Esophagus squamous epithelium (tissue), 5 donors: ENCODE measurements around the gene CDH2. TPM values are rescaled to one million over a fixed set of nuclear protein-coding genes. Genes with fewer than 3 reads are reported as not detected.

ENCODE experiments used
- DNase-seq: peaks from one replicate; lab custom pipeline; 2025; lab: John Stamatoyannopoulos, UW
- H3K27ac ChIP-seq, 4 donors: fragments of 200-600 bp; sonication (generic); one replicate each; pipeline ENCODE4 v1.5.1; 2016 to 2019; ENCODE audit warnings: mild to moderate bottlenecking in 1 of 4
- H3K27me3 ChIP-seq, 4 donors: fragments of 200-600 bp; sonication (generic); 1 replicate in 3 of 4; 2 replicates in 1 of 4; pipeline versions ENCODE4 v1.5.1 to v1.6.0; 2017 to 2021; ENCODE audit warnings: antibody characterized with exemption in 1 of 4
- H3K36me3 ChIP-seq, 3 donors: fragments of 200-600 bp; sonication (generic); one replicate each; pipeline ENCODE4 v1.5.1; 2016 to 2019
- H3K4me1 ChIP-seq, 3 donors: fragments of 200-600 bp; sonication (generic); one replicate each; pipeline ENCODE4 v1.5.1; 2017 to 2019
- H3K4me3 ChIP-seq, 4 donors: fragments of 200-600 bp; sonication (generic); 1 replicate in 3 of 4; 2 replicates in 1 of 4; pipeline ENCODE4 v1.5.1; 2016 to 2019; ENCODE audit warnings: mild to moderate bottlenecking in 2 of 4, moderate library complexity in 1 of 4
- H3K9me3 ChIP-seq, 3 donors: fragments of 200-600 bp; sonication (generic); one replicate each; pipeline ENCODE4 v1.5.1; 2016 to 2019
- POLR2A ChIP-seq, 4 donors: fragments of 450-650 bp; IDR thresholded peaks; one replicate each; pipeline ENCODE4 v1.6.1; 2017; ENCODE audit warnings: antibody characterized with exemption in 4 of 4, mild to moderate bottlenecking in 4 of 4, moderate library complexity in 3 of 4
- WGBS, 2 donors: methylation state at CpG; one replicate each; pipeline ENCODE4 v1.1.5; 2018; 5-methylcytosine and 5-hydroxymethylcytosine counted together
- intact Hi-C: fragments of 100-400 bp; cut with DNase I; formaldehyde crosslinking; loops from one replicate; pipeline ENCODE4 v1.15.0; 2022
- total RNA-seq, 4 donors: library from RNA; depleted of rRNA; stranded (reverse); fragments of >200 nt; gene quantifications; one replicate each; pipeline ENCODE4 v1.1.0, GENCODE V29; 2016
- TF ChIP-seq, protein P1 (sequence below), 6 experiments: fragments of 450-650 bp in 4 of 6; fragments of 200-600 bp in 2 of 6; sonication (generic) in 2 of 6; IDR thresholded peaks; one replicate each; pipeline ENCODE4 v1.5.1; 2016 to 2019; ENCODE audit warnings: antibody characterized with exemption in 6 of 6, mild to moderate bottlenecking in 4 of 6, moderate library complexity in 4 of 6
- donor health status: DM: yes; HTN: yes; CAD: no.

CDH2 gene
- total RNA-seq, 4 donors from 2014 or later = 0.11 to 0.88 (median 0.28) TPM

GRCh38 chr18:28079883-28080282 is 97.0 kb downstream of the CDH2 start:
- intact Hi-C loops = no loop called here
- TF ChIP-seq, protein P1, sequence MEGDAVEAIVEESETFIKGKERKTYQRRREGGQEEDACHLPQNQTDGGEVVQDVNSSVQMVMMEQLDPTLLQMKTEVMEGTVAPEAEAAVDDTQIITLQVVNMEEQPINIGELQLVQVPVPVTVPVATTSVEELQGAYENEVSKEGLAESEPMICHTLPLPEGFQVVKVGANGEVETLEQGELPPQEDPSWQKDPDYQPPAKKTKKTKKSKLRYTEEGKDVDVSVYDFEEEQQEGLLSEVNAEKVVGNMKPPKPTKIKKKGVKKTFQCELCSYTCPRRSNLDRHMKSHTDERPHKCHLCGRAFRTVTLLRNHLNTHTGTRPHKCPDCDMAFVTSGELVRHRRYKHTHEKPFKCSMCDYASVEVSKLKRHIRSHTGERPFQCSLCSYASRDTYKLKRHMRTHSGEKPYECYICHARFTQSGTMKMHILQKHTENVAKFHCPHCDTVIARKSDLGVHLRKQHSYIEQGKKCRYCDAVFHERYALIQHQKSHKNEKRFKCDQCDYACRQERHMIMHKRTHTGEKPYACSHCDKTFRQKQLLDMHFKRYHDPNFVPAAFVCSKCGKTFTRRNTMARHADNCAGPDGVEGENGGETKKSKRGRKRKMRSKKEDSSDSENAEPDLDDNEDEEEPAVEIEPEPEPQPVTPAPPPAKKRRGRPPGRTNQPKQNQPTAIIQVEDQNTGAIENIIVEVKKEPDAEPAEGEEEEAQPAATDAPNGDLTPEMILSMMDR (IDR thresholded peaks at IDR 0.05) = no peak
- no peak for TF ChIP-seq POLR2A (IDR thresholded peaks at IDR 0.05)

GRCh38 chr18:28078849-28079248 is 98.1 kb downstream of the CDH2 start:
- H3K36me3 ChIP-seq = no peaks in the 10 kb centered on the region
- H3K27ac ChIP-seq = no peak overlapping the region
- H3K27me3 ChIP-seq = no peaks in the 10 kb centered on the region
- 24 to 25% methylated on average over 2 of the region's 2 CpGs for WGBS, 2 donors
- H3K4me1 ChIP-seq = no peaks in the 10 kb centered on the region
- H3K9me3 ChIP-seq = no peaks in the 10 kb centered on the region
- no peak for DNase-seq
- TF ChIP-seq POLR2A (IDR thresholded peaks at IDR 0.05) = no peak
- TF ChIP-seq, protein P1 (IDR thresholded peaks at IDR 0.05) = no peak
- H3K4me3 ChIP-seq = no peak overlapping the region
- intact Hi-C loops = no loop called here

More at GRCh38 chr18:28079883-28080282, 97.0 kb downstream of the CDH2 start:
- WGBS, 2 donors = 51 to 81% methylated on average over 2 of the region's 2 CpGs
- Histone ChIP-seq H3K36me3 (no peaks in the 10 kb centered on the region), H3K27ac (no peak overlapping the region), H3K27me3 (no peaks in the 10 kb centered on the region), H3K4me1 (no peaks in the 10 kb centered on the region), H3K4me3 (no peak overlapping the region), H3K9me3 (no peaks in the 10 kb centered on the region)
- DNase-seq = no peak

DNA sequence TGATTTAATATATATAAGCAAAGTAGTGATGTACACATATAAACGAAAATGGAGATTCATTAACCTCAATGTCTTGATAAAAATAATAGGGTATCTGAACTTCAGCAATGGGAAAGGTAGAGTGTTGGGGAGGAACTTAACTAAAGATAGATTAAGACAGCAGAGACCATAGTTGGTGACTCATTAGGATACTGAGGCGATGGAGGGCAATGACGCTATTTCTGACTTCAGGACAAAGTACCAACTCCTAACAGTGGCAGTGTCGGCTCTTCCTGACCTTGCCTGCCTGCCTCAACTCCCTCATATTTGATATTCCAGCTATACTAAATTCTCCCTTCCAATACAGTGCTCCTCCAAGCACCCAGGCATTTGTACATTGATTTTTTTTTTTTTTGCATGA is 98.6 kb downstream of the CDH2 start:
- 69 to 73% methylated on average over 4 of the region's 4 CpGs for WGBS, 2 donors
- H3K9me3 ChIP-seq = no peaks in the 10 kb centered on the region
- no peak for DNase-seq

DNA sequence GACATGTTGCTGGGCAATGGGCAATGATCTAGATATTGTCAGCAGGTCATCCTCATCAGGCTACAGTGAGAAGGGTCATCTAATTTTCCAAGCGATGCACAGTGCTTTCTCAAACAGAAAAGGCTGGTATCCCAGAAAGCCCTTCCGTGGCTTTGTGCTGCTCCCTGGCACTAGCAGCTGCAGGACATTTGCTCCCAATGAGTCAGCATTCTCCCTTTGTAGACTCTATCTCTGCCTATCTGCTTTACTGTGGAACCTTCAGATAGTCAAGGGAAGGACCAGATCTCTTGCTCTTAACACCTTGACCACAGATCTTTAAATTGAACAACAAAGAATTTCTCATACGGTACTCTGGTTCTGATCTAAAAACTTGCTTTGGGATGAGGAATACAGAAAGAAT is 101.4 kb downstream of the CDH2 start:
- Histone ChIP-seq H3K36me3 (no peaks in the 10 kb centered on the region), H3K4me3 (no peak overlapping the region), H3K27ac (no peak overlapping the region), H3K4me1 (no peaks in the 10 kb centered on the region), H3K27me3 (no peaks in the 10 kb centered on the region), H3K9me3 (no peaks in the 10 kb centered on the region)
- TF ChIP-seq, protein P1 (IDR thresholded peaks at IDR 0.05) = no peak
- no peak for TF ChIP-seq POLR2A (IDR thresholded peaks at IDR 0.05)
- no peak for DNase-seq
- whole genome bisulfite sequencing, 2 donors = 69 to 94% methylated on average over 3 of the region's 3 CpGs
- intact Hi-C loops = no loop called here

More for the DNA sequence above, 98.6 kb downstream of the CDH2 start:
- intact Hi-C loops = no loop called here
- TF ChIP-seq POLR2A (IDR thresholded peaks at IDR 0.05) = no peak
- TF ChIP-seq, protein P1 (IDR thresholded peaks at IDR 0.05) = no peak
- Histone ChIP-seq H3K27ac (no peak overlapping the region), H3K4me1 (no peaks in the 10 kb centered on the region), H3K36me3 (no peaks in the 10 kb centered on the region), H3K4me3 (no peak overlapping the region), H3K27me3 (no peaks in the 10 kb centered on the region)

DNA sequence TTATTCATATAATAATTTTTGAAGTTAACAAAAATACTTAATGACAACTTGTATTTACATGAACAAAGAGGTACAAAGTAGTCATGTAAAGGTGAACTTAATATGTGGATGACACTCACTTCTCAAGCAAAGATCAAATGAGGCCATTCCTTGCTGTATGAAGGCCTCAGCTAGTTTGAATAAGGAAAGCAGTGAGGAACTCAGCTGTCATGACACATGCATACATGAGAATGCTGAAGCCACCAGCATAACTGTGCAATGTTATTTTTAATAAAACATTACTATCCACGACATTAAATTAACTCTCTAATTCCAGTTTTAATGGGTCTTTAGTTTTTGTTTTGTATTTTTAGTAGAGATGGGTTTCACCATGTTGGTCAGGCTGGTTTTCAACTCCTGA is 102.9 kb downstream of the CDH2 start:
- no peaks in the 10 kb centered on the region for H3K36me3 ChIP-seq
- H3K27ac ChIP-seq = no peak overlapping the region
- no peaks in the 10 kb centered on the region for H3K27me3 ChIP-seq
- 40 to 64% methylated on average over 1 of the region's 1 CpG for WGBS, 2 donors
- H3K4me1 ChIP-seq = no peaks in the 10 kb centered on the region
- no peak for TF ChIP-seq POLR2A (IDR thresholded peaks at IDR 0.05)
- TF ChIP-seq, protein P1 (IDR thresholded peaks at IDR 0.05) = no peak
- no peak for DNase-seq
- intact Hi-C loops = no loop called here
- H3K9me3 ChIP-seq = no peaks in the 10 kb centered on the region
- no peak overlapping the region for H3K4me3 ChIP-seq
